T-helper 1 cell (primary cell): ENCODE data around the gene CGREF1.

ENCODE experiments used
- DNase-seq, 5 donors: peaks; one replicate each; pipeline ENCODE4 v3.0.0-alpha.2; 2012 to 2020
- total RNA-seq, 4 donors: gene quantifications; one replicate each; lab custom pipeline; 2026; lab: John Stamatoyannopoulos, UW

Gene CGREF1
- total RNA-seq = 0 to 0.46 (median 0) reads per million in 4 donors

GRCh38 chr2:27118525-27119329, at the start of gene CGREF1:
Gene CGREF1, minus strand, starts transcription at chr2:27119128. Its CDS starts 14,762 bp downstream, at chr2:27104366.
- DNase-seq = no peak

GRCh38 chr2:27164960-27165763, 46.2 kb upstream of the CGREF1 start:
- DNase-seq = no peak

GRCh38 chr2:27162151-27163121, 43.5 kb upstream of the CGREF1 start:
- DNase-seq = no peak

GRCh38 chr2:27160191-27160590, 41.3 kb upstream of the CGREF1 start:
- no peak for DNase-seq

- DNase-seq = no peak
Measured at GRCh38 chr2:27159271-27159670, 40.3 kb upstream of the CGREF1 start.

GRCh38 chr2:27158468-27158867, 39.5 kb upstream of the CGREF1 start:
- no peak for DNase-seq

GRCh38 chr2:27155069-27155520, 36.2 kb upstream of the CGREF1 start:
- DNase-seq = no peak

GRCh38 chr2:27154488-27154887, 35.6 kb upstream of the CGREF1 start:
- DNase-seq = no peak

GRCh38 chr2:27152796-27153464, 34.0 kb upstream of the CGREF1 start:
- no peak for DNase-seq

GRCh38 chr2:27152102-27152795, 33.3 kb upstream of the CGREF1 start:
- DNase-seq = no peak

GRCh38 chr2:27150639-27151230, 31.8 kb upstream of the CGREF1 start:
- no peak for DNase-seq

- no peak for DNase-seq
Measured at GRCh38 chr2:27149570-27150405, 30.9 kb upstream of the CGREF1 start.

- no peak for DNase-seq
Measured at GRCh38 chr2:27148801-27149439, 30.0 kb upstream of the CGREF1 start, which contains the start of gene TCF23. Gene TCF23, plus strand, starts transcription at chr2:27149004. Its CDS starts 130 bp downstream, at chr2:27149134.

- no peak for DNase-seq
Measured at GRCh38 chr2:27147935-27148334, 29.0 kb upstream of the CGREF1 start.

- DNase-seq = no peak
Measured at GRCh38 chr2:27145682-27146081, 26.8 kb upstream of the CGREF1 start.

- DNase-seq = no peak
Measured at GRCh38 chr2:27143285-27143684, 24.4 kb upstream of the CGREF1 start.

GRCh38 chr2:27139310-27139709, 20.4 kb upstream of the CGREF1 start, which contains the start of gene PRR30:
Gene PRR30, minus strand, starts transcription at chr2:27139410. Its CDS starts 1,081 bp downstream, at chr2:27138329.
- DNase-seq = no peak

- DNase-seq = no peak
Measured at GRCh38 chr2:27138111-27138510, 19.2 kb upstream of the CGREF1 start.

GRCh38 chr2:27137322-27137935, 18.5 kb upstream of the CGREF1 start:
- no peak for DNase-seq
